Astrocyte of the spinal cord (primary cell): ENCODE measurements around the gene LRP5.

ENCODE experiments used
- DNase-seq: peaks from one replicate; pipeline ENCODE4 v3.0.0; 2011; ENCODE audit warnings: low read depth, low spot score
- H3K4me3 ChIP-seq: 2 replicates; pipeline ENCODE4 v1.5.1; 2011; ENCODE audit warnings: low read depth, mild to moderate bottlenecking, low read length, moderate library complexity
- CTCF ChIP-seq: IDR thresholded peaks from 2 replicates; pipeline ENCODE4 v1.5.1; 2012; ENCODE audit warnings: low read depth, mild to moderate bottlenecking, low read length, inconsistent platforms
- in situ Hi-C: cut with HindIII; loops from 2 replicates; pipeline ENCODE4 v1.10.0; 2017; ENCODE audit warnings: low sequenced_read_pairs

LRP5 gene

DNA sequence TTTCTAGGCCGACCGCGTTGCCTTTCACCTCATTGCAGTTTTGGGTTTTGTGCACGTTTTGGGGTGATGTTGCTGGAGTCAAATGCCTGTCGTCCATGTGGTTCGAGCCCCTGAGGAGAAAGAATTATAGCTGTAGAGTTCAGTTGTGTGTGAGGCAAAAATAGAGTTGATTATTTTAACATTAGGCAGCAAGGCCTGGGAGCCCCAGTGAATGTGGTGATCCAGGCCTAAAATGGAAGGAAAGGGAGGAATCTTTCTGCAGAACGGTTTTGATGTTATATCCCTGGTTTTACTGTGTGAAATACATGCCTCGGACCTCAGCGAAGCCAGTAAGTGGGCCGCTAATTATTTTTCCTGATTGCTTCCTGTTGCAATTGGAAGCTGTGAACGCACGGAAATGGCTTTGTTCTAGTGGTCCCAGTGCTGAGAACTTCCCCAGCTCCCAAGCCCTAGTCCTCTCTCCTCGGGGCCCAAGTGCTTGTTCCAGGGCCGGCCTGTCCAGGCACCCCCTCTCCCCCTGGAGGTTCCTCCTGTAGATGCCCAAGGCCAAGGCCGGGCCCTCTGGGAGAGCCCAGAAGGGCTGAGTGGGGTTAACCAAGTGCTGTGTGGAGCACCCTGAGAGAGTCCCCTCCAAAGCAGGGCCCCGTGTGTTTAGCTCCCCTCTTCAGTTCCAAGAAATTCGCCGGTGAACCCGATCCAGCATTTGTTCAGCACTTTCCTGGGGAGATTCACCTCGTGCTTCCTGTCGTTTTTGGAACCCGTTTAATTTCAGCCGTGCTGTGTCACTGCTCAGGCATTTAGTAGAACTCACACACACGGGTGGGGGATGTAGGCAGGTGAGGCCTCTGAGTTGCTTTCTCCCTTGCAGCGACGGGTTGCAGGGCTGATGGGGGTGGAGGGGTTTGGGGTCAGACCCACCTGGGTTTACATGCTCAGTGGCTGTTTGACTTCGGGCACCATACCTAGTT lies 2.1 kb downstream of the LRP5 start:
- in situ Hi-C loops: no loop called here
- DNase-seq: peak; percentile 38
- peak overlapping the region; percentile 58 for H3K4me3 ChIP-seq
- no peak for TF ChIP-seq CTCF

DNA sequence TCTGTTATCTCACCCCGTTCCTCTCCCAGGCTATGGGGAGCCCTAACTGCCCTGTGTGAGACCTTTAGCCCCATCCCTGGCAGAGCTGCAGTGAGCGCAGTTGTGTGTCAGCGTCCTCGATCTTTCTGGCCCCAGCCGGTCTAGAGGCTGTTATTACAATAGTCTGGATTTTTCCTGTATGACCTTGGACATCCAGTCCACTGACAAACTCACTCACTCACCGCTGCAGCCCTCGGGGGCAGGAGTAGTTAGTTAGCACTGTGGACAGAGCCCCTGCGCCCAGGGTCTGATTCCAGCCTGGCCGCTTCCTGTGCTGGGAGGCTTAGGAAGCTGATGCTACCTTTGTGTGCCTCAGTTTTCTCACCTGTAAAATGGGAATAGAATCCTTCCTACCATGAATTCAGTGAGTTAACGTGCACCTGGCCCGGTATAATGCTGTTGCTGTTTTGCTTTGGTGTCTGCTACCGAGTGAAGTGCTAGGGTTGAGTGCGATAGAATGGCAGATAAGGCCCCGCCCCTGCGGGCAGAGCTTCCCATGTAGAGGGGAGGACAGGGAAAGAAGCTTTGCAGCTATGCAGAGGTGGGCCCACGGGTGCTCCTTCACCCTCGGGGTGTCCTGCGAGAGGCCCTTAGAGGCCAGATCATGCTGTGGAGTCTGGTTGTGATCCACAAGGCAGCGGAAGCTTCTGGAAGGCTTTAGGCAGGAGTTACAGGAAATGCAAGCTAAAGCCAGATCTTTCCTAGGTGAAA lies 3.0 kb downstream of the LRP5 start:
- DNase-seq: peak; percentile 29
- TF ChIP-seq CTCF: no peak
- no peak overlapping the region for H3K4me3 ChIP-seq
- in situ Hi-C loops: no loop called here

- TF ChIP-seq CTCF: no peak
- DNase-seq: no peak
- no peak overlapping the region for H3K4me3 ChIP-seq
- in situ Hi-C loops: no loop called here
Observed at GRCh38 chr11:68317147-68317785, 4.9 kb downstream of the LRP5 start.

DNA sequence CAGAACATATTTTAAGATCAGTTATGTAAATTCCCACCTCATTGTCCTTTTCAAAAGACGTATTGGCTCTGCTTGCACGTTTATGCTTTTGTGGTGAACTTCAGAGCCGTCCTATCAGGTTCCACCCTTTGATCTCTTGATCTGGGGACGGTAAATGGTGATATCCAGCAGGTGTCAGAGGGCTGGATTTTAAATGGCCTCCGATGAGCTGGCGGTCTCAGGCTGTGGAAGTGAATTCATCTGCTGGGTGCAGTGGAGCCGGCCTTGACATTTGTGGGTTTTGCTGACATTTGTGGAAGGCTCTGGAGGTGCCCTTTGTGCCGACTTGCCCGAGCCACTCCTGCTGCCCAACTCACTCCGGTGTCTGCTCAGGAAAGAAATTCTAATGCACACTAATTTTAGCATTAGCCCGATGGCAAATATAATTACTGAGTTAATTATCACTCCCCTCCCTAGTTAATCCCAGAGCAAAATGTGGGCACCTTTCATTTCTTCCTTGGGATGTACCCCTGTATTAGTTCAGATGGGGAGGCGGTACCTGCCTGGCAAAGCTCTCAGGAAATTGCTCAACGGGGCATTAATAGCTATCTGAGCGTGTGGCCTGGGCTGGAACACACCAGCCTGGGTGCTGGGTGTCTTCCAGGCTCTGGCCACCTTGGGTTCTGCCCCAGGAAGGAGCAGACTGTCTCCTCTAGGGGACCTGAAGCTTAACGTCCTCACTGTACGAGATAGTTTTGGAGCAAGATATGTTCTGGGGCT lies 9.1 kb downstream of the LRP5 start:
- no peak for DNase-seq
- H3K4me3 ChIP-seq: no peak overlapping the region
- in situ Hi-C loops: no loop called here

GRCh38 chr11:68322052-68322430 lies 9.7 kb downstream of the LRP5 start:
- H3K4me3 ChIP-seq: no peak overlapping the region
- DNase-seq: no peak
- in situ Hi-C loops: no loop called here
- TF ChIP-seq CTCF: no peak

More for the DNA sequence above, 9.1 kb downstream of the LRP5 start:
- TF ChIP-seq CTCF: no peak

- H3K4me3 ChIP-seq: no peak overlapping the region
- in situ Hi-C loops: no loop called here
- TF ChIP-seq CTCF: no peak
- no peak for DNase-seq
Observed at GRCh38 chr11:68324241-68324640, 11.8 kb downstream of the LRP5 start.
